ENCODE data around the gene REXO4.

Gene REXO4

GRCh38 chr9:133449760-133450159 lies 31.9 kb upstream of the REXO4 start:
- no peak for FAIRE-seq

DNA sequence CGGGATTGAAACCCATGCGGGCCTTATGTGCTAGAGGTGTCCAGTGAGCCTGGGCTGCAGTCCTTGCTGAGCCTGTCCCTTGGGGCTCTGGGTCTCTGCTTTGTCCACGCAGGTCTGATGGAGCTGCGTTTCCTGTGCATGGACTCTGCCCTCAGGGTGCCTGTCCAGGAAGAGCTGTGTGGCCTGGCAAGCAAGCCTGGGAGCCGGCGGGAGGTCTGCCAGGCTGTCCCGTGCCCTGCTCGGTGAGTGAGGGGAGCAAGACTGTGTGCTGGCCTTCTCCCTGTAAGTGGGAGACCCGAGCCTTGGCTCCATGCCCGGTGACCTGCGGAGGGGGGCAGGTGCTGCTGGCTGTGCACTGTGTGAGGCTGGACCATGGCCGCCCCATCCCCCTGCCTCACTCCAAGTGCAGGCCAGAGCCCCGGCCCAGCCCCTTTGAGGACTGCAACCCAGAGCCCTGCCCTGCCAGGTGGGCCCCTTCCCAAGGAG lies 30.7 kb upstream of the REXO4 start:
- no peak for FAIRE-seq

- no peak for FAIRE-seq
Observed at GRCh38 chr9:133445293-133445969, 27.6 kb upstream of the REXO4 start.

- no peak for FAIRE-seq
Observed at GRCh38 chr9:133443982-133444381, 26.2 kb upstream of the REXO4 start.

GRCh38 chr9:133443248-133443647 lies 25.4 kb upstream of the REXO4 start:
- no peak for FAIRE-seq

DNA sequence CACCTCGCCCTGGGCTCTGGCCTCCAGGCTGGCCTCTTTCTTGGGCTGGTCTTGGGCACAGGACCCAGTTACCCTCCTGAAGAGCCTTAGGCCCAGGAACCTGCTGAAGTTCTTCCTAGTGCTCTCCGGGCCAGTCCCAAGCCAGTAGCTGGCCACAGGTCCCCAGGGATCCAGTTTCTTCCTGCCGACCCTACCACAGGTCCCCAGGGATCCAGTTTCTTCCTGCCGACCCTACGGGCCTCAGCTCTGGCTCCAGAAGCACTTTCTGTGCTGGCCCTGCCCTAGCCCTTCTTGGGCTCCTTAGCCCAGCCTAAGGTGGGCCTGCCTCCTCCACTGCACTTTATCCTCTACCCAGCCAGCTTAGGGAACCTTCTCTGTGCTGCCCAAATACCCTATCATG lies 23.8 kb upstream of the REXO4 start:
- no peak for FAIRE-seq

DNA sequence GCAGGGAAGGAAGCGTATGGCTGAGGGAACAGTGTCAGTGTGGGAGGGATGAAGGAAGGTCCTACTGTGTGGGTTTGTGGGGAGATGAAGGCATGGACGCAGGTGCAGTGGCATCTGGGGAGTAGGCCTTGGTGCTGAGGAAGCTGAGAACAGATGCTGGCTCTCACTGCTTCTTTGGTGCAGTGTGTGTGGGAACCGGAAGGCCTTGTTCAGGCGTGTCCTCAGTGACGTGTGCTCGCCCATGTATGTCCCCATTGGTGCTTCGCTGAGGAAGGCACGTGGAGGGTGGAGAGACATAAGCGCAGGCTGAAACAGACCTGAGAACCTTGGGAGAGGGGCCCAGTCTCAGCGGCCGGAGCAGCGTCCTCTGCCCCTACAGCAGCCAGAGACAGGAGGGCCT lies 23.1 kb upstream of the REXO4 start:
- no peak for FAIRE-seq

DNA sequence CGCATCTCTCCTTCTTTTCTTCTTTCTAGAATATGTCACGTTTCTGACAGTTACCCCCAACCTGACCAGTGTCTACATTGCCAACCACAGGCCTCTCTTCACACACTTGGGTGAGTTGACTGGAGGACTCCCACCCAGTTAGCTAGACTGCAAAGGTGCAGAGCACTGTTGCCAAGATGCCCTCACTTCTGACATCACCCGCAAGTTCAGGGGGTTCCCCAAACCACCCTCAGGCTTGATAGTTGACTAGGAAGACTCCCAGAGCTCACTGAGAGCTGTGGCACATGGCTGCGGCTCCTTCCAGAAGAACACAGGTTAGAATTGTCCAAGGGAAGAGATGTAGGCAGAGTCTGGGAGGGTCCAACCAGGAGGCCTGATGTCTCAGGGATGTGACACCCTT lies 21.5 kb upstream of the REXO4 start:
- FAIRE-seq = no peak

DNA sequence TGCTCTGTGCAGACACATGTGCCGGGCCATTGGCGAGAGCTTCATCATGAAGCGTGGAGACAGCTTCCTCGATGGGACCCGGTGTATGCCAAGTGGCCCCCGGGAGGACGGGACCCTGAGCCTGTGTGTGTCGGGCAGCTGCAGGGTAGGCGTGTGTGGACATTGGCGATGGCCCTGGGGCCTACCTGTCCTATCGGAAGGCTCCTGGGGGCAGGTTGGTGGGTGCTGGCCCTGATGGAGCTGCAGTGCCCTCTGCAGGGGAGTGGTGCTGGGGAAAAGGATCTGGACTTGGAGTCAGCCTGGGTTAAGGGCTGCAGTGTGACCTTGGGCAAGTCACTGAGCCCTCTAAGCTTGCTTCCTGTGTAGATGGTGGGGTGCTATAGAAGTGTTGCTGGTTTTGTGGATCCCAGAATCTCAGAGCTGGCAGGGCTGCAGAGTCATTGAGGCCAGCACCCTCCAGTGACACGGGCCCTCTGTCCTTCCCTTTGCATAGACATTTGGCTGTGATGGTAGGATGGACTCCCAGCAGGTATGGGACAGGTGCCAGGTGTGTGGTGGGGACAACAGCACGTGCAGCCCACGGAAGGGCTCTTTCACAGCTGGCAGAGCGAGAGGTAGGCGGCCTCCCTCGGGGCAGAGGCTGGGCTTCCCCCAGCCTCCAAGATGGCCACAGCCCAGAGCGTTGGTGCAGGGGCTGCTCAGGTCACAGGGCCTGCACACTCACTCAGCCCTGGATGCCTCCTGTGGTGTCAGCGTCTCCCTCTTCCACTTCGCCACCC lies 20.1 kb upstream of the REXO4 start:
- no peak for FAIRE-seq

DNA sequence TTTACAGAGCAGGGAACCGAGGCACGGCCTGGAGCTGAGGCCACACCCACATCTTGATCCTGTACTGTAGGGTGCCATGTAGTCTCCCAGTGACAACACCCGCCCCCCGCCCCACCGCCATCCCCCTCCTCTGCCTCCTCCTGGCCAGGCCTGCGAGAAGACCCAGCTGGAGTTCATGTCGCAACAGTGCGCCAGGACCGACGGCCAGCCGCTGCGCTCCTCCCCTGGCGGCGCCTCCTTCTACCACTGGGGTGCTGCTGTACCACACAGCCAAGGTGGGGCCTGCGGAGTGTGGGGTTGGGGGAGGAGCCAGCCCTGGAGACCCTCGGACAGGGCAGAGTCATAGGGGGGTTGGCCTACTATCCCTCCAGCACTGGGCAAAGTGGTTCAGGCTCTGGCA lies 18.9 kb upstream of the REXO4 start:
- no peak for FAIRE-seq

DNA sequence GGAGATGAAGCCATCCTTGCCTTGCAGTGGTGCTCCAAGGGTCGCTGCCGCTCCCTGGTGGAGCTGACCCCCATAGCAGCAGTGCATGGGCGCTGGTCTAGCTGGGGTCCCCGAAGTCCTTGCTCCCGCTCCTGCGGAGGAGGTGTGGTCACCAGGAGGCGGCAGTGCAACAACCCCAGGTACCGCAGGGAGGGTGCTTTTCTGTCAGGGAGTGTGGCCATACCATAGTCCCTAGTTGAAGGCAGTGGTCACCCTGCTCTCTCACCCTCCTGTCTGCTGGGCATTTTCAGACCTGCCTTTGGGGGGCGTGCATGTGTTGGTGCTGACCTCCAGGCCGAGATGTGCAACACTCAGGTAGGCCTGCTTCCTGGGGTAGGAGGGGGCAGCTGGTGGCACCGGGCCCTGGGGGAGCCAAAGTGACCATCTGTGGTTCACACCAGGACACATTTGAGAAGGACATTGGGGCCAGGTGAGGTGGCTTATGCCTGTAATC lies 15.6 kb upstream of the REXO4 start:
- FAIRE-seq = no peak

- FAIRE-seq = no peak
Observed at GRCh38 chr9:133430244-133430643, 12.4 kb upstream of the REXO4 start.

GRCh38 chr9:133429641-133430161 lies 11.9 kb upstream of the REXO4 start:
- FAIRE-seq = no peak

DNA sequence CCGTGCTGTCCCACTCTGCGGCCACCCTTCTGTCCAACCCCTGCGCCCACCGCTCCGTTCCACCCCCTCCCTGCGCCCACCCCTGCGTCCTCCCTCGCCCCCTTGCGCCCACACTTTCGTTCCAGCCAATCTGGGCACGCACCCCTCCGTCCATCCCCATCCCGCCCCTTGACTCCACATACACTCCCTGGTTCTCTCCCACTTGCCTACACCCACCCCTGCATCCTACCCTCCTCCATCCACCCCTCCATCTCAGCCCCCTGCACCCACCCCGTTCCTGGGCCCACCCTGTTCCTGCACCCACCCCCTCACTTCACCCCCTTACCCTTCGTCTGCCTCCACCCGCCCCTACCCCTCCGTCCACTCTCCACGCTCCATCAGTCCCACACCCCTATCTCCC lies 11.4 kb upstream of the REXO4 start:
- FAIRE-seq = no peak

- no peak for FAIRE-seq
Observed at GRCh38 chr9:133428617-133429101, 10.8 kb upstream of the REXO4 start.

DNA sequence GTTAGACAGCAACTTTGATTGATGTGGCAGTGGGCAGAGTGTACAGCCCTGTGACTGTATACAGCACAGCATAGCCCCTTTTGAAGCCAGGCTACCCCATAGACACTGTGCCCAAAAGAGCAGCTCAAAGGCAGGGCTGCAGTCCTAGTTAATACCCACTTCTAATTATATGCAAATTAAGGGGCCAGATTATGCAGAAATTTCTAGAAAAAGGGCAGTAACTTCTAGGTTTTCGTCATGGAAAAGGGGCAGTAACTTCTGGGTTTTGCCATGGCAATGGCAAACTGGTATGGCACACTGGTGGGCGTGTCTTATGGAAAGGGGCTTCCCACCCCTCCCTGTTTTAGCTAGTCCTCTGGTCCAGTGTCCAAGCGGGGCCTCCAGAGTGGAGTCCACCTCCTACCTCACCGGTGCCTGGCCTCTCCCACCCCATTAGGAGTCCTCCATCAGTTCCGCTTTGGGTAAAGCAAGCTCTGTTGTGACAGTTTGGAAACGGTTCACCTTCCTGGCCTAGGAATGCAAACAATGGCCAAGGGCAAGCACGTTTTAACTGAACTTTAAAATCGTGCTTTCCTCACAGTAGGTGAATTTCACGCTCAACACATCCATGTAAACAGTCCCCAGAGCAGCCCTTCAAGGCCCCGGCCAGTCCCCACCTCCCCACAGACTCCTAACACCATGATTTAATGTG lies 10.0 kb upstream of the REXO4 start:
- FAIRE-seq = no peak

GRCh38 chr9:133426011-133426410 lies 8.2 kb upstream of the REXO4 start:
- FAIRE-seq = no peak

- FAIRE-seq = no peak
Observed at GRCh38 chr9:133425049-133425632, 7.3 kb upstream of the REXO4 start.

GRCh38 chr9:133424187-133424586 lies 6.4 kb upstream of the REXO4 start:
- FAIRE-seq = no peak

DNA sequence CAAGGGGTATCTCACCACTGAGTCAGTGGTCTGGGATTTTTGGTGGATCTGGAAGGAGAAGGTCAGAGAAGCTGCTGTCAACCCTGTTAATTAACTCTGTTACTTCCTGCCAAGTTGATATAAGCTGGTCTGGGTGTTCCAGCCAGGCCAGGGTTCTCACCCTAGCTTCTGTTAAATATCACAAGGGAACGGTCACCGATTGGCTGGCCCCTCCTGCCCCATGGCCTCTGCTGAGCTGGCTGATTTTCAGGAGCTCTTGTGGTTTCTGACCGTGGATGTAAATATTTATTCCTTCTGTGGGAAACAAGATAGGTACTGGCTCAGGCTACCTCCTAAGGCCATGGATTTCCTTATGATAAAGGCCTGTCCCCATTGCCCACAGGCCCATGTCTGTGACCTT lies 5.4 kb upstream of the REXO4 start:
- FAIRE-seq = no peak

DNA sequence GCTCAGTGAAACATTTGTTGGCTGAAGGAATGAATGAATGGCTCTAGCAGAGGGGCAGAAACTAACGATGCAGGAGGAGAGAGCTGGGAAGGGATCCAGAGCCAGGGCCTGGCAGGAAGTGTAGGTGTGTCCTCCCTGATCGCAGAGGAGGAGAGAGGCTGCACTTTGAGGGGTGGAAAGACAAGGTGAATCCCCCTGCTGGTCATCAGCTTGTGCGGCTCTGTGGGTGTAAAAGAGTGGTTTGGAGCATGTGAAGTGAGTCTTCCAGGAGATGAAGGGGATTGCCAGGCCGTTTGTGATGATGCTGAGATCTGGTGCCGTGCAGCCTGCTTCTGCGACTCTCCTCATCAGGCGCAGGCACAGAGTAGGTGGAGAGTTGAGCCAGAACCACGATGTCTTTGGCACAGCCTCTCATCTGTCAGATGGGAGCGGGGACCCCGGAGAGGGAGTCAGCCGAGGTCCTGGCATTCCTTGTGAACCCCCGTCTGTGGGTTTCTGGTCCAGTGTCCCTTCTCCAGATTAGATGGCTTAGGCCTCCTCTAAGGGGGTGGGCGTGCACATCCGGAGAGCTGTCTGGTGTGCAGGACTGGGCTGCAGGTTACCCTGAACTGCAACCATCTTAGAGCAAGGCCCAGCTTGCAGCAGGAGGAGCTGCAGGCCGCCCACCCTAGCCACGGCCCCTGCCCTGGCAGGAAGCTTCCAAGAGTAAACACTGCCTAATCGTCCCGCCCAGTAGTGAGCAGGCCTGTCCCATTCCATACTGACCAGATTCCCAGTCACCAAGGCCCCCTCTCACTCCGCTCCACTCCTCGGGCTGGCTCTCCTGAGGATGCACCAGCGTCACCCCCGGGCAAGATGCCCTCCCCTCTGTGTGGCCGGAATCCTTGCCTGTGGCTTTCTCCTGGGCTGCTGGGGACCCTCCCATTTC lies 4.1 kb upstream of the REXO4 start, which contains the start of gene ADAMTS13:
Gene ADAMTS13, plus strand, starts transcription at position 753 of the 928 bp plus-strand sequence. Its CDS starts 77 bp downstream, at position 830.
- no peak for FAIRE-seq
